SK-N-SH (cell line): ENCODE data around the gene ARAP2. TPM values are rescaled to one million over a fixed set of nuclear protein-coding genes. Genes with fewer than 3 reads are reported as not detected.

Source experiments
- CTCF ChIA-PET: fragments of 300-600, 350-600 bp; formaldehyde crosslinking; extraction: SDS; loops from one replicate; lab custom pipeline; 2021; lab: Yijun Ruan, JAX
- POLR2A ChIA-PET: fragments of 350-600 bp; sonication (Branson Sonifier 250); formaldehyde crosslinking; extraction: SDS; loops from one replicate; lab custom pipeline; 2020; ENCODE audit warnings: antibody characterized with exemption, inconsistent platforms; lab: Yijun Ruan, JAX
- DNase-seq: peaks from one replicate; pipeline ENCODE4 v3.0.0; 2012
- H2AFZ ChIP-seq: fragments of 200-600 bp; sonication (generic); 2 replicates; pipeline ENCODE4 v1.8.1; 2016; ENCODE audit warnings: antibody characterized with exemption, mild to moderate bottlenecking, low read depth
- H3F3A ChIP-seq: fragments of 200-600 bp; sonication (generic); replicated peaks from 2 replicates; pipeline ENCODE3; 2016; ENCODE audit warnings: antibody characterized with exemption, mild to moderate bottlenecking; ENCODE audit not compliant: insufficient read depth
- H3K27ac ChIP-seq, 2 experiments: fragments of 200-500 bp in 1 of 2; fragments of 200-600 bp in 1 of 2; sonication (Bioruptor generic) in 1 of 2; sonication (generic), shearing (Covaris generic) in 1 of 2; 2 replicates each; pipeline versions ENCODE4 v1.5.1 to v1.6.1; 2014 to 2016; ENCODE audit warnings: low read depth in 2 of 2, inconsistent platforms in 1 of 2, low read length in 1 of 2, mild to moderate bottlenecking in 1 of 2, mixed read lengths in 1 of 2
- H3K27me3 ChIP-seq: fragments of 200-600 bp; sonication (generic), shearing (Covaris generic); 2 replicates; pipeline ENCODE4 v1.6.1; 2016; ENCODE audit warnings: mixed run types; ENCODE audit not compliant: insufficient read depth
- H3K36me3 ChIP-seq, 2 experiments: fragments of 200-500 bp in 1 of 2; fragments of 200-600 bp in 1 of 2; sonication (Bioruptor generic) in 1 of 2; sonication (generic) in 1 of 2; replicated peaks in 1 of 2; 2 replicates each; pipeline versions ENCODE3 to v1.5.1; 2014 to 2016; ENCODE audit warnings: low read length in 1 of 2, mild to moderate bottlenecking in 1 of 2; ENCODE audit not compliant: insufficient read depth in 2 of 2, control insufficient read depth in 1 of 2
- H3K4me1 ChIP-seq, 2 experiments: fragments of 200-500 bp in 1 of 2; fragments of 200-600 bp in 1 of 2; sonication (Bioruptor generic) in 1 of 2; sonication (generic), shearing (Covaris generic) in 1 of 2; 2 replicates each; pipeline versions ENCODE4 v1.5.1 to v1.6.1; 2014 to 2016; ENCODE audit warnings: low read depth in 1 of 2, low read length in 1 of 2, mixed run types in 1 of 2; ENCODE audit not compliant: insufficient read depth in 2 of 2, control insufficient read depth in 1 of 2
- H3K4me2 ChIP-seq: fragments of 200-600 bp; sonication (generic), shearing (Covaris generic); 2 replicates; pipeline ENCODE4 v1.6.1; 2017; ENCODE audit warnings: mixed run types
- H3K4me3 ChIP-seq, 2 experiments: fragments of 200-500 bp in 1 of 2; fragments of 200-600 bp in 1 of 2; sonication (Bioruptor generic) in 1 of 2; sonication (generic), shearing (Covaris generic) in 1 of 2; 2 replicates each; pipeline versions ENCODE4 v1.5.1 to v1.8.1; 2014 to 2016; ENCODE audit warnings: low read depth in 2 of 2, inconsistent platforms in 1 of 2, low read length in 1 of 2, mild to moderate bottlenecking in 1 of 2, mixed read lengths in 1 of 2, moderate library complexity in 1 of 2
- H3K79me2 ChIP-seq: fragments of 200-600 bp; sonication (generic); 2 replicates; pipeline ENCODE4 v1.8.1; 2017; ENCODE audit warnings: mild to moderate bottlenecking; ENCODE audit not compliant: insufficient read depth
- H3K9ac ChIP-seq: fragments of 200-600 bp; sonication (generic); 2 replicates; pipeline ENCODE4 v1.6.1; 2017; ENCODE audit warnings: mixed run types
- H3K9me2 ChIP-seq: fragments of 200-600 bp; sonication (generic); 2 replicates; pipeline ENCODE4 v1.6.1; 2017; ENCODE audit warnings: mixed run types
- H3K9me3 ChIP-seq: fragments of 200-600 bp; sonication (generic); 2 replicates; pipeline ENCODE4 v1.6.1; 2017; ENCODE audit warnings: mixed run types, mild to moderate bottlenecking, moderate library complexity
- H4K20me1 ChIP-seq: fragments of 200-600 bp; sonication (generic); 2 replicates; pipeline ENCODE4 v1.6.1; 2017; ENCODE audit warnings: mild to moderate bottlenecking, mixed run types; ENCODE audit not compliant: insufficient read depth
- CTCF ChIP-seq: fragments of 200-600 bp; sonication (generic); IDR thresholded peaks from 2 replicates; pipeline ENCODE4 v1.6.1; 2017; ENCODE audit warnings: antibody characterized with exemption, mild to moderate bottlenecking, moderate library complexity
- EZH2phosphoT487 ChIP-seq: fragments of 200-600 bp; sonication (generic); IDR thresholded peaks from 2 replicates; pipeline ENCODE4 v1.6.1; 2017; ENCODE audit warnings: low read depth, mixed run types, mild to moderate bottlenecking, antibody characterized with exemption, moderate library complexity, borderline replicate concordance
- FOSL2 ChIP-seq: IDR thresholded peaks from 2 replicates; pipeline ENCODE4 v1.4.0; 2012; ENCODE audit warnings: low read depth, mild to moderate bottlenecking, moderate library complexity, borderline replicate concordance
- GABPA ChIP-seq: IDR thresholded peaks from 2 replicates; pipeline ENCODE4 v1.4.0; 2012; ENCODE audit warnings: low read depth, mild to moderate bottlenecking
- NRF1 ChIP-seq: IDR thresholded peaks from 2 replicates; pipeline ENCODE4 v1.6.1; 2012; ENCODE audit warnings: low read depth, mild to moderate bottlenecking, low read length
- PBX3 ChIP-seq: IDR thresholded peaks from 2 replicates; pipeline ENCODE4; 2012
- POLR2AphosphoS5 ChIP-seq: IDR thresholded peaks from 2 replicates; pipeline ENCODE4 v1.6.1; 2012; ENCODE audit warnings: low read depth, low read length
- RAD21 ChIP-seq: IDR thresholded peaks from 2 replicates; pipeline ENCODE4 v1.6.1; 2012; ENCODE audit warnings: mild to moderate bottlenecking, low read length
- RCOR1 ChIP-seq: fragments of 150-350 bp; IDR thresholded peaks from 2 replicates; pipeline ENCODE4 v1.6.1; 2017; ENCODE audit warnings: antibody characterized with exemption, low read length
- SIN3A ChIP-seq: IDR thresholded peaks from 2 replicates; pipeline ENCODE4 v1.6.1; 2012; ENCODE audit warnings: low read depth, mild to moderate bottlenecking, low read length, moderate library complexity, borderline replicate concordance
- TCF12 ChIP-seq: IDR thresholded peaks from 2 replicates; pipeline ENCODE4 v1.4.0; 2012
- YY1 ChIP-seq: IDR thresholded peaks from 2 replicates; pipeline ENCODE4 v1.4.0; 2012; ENCODE audit warnings: low read depth, mild to moderate bottlenecking
- ZBTB33 ChIP-seq: IDR thresholded peaks from 2 replicates; pipeline ENCODE4 v1.4.0; 2012; ENCODE audit warnings: low read depth, borderline replicate concordance
- polyA plus RNA-seq, 3 experiments: library from polyadenylated mRNA; depleted of rRNA; stranded (reverse); fragments of >200 nt; gene quantifications; 2 replicates each; pipeline ENCODE4 v1.2.3, GENCODE V29; 2012

Gene ARAP2
- polyA plus RNA-seq, 1 of the 3 experiments (the other 2 are of a cell fraction): not detected

GRCh38 chr4:36037127-36037526, 207.2 kb downstream of the ARAP2 start:
- H2AFZ ChIP-seq: no peak overlapping the region
- H3K79me2 ChIP-seq: no peaks in the 10 kb centered on the region
- H3K9me3 ChIP-seq: no peaks in the 10 kb centered on the region
- H3K27ac ChIP-seq: no peak overlapping the region
- no peaks in the 10 kb centered on the region for H4K20me1 ChIP-seq
- no peaks in the 10 kb centered on the region for H3K27me3 ChIP-seq
- no peak overlapping the region for H3K9ac ChIP-seq
- H3K36me3 ChIP-seq: no peaks in the 10 kb centered on the region
- no peak overlapping the region for H3K4me2 ChIP-seq
- CTCF ChIA-PET: no interaction called here
- H3K9me2 ChIP-seq: no peaks in the 10 kb centered on the region; the same call in 1 of the 2 replicates
- no peak overlapping the region for H3K4me3 ChIP-seq
- no peaks in the 10 kb centered on the region for H3K4me1 ChIP-seq
- POLR2A ChIA-PET: no interaction called here
- no peaks in the 10 kb centered on the region for H3F3A ChIP-seq
- no peak for DNase-seq
- TF ChIP-seq EZH2phosphoT487: no peak
- no peak for TF ChIP-seq ZBTB33
- no peak for TF ChIP-seq TCF12
- TF ChIP-seq FOSL2: no peak
- no peak for TF ChIP-seq RCOR1
- TF ChIP-seq PBX3: no peak
- TF ChIP-seq GABPA: no peak
- no peak for TF ChIP-seq SIN3A
- no peak for TF ChIP-seq POLR2AphosphoS5
- TF ChIP-seq YY1: no peak
- no peak for TF ChIP-seq CTCF
- TF ChIP-seq RAD21: no peak

GRCh38 chr4:36029951-36030350, 214.4 kb downstream of the ARAP2 start:
- Histone ChIP-seq H3K4me2 (no peak overlapping the region), H3F3A (no peaks in the 10 kb centered on the region), H3K9ac (no peak overlapping the region), H4K20me1 (no peaks in the 10 kb centered on the region), H3K79me2 (no peaks in the 10 kb centered on the region), H3K4me1 (no peaks in the 10 kb centered on the region), H3K27ac (no peak overlapping the region), H3K4me3 (no peak overlapping the region), H2AFZ (no peak overlapping the region), H3K9me3 (no peaks in the 10 kb centered on the region), H3K36me3 (no peaks in the 10 kb centered on the region), H3K9me2 (no peaks in the 10 kb centered on the region), H3K27me3 (no peaks in the 10 kb centered on the region)
- ChIA-PET CTCF (no interaction called here), POLR2A (no interaction called here)
- TF ChIP-seq RCOR1: no peak
- TF ChIP-seq CTCF: no peak
- no peak for TF ChIP-seq NRF1
- DNase-seq: no peak
